ENCODE results near the gene ARFGAP2.

- TF ChIP-seq LEF1 (IDR thresholded peaks at IDR 0.05; ENCODE audit: borderline replicate concordance), result no peak
- no peak for TF ChIP-seq FOXA1 (IDR thresholded peaks at IDR 0.05)
- TF ChIP-seq FOXK2 (IDR thresholded peaks at IDR 0.05), result no peak
- TF ChIP-seq HDGF (IDR thresholded peaks at IDR 0.05; ENCODE audit: borderline replicate concordance), result no peak
- no peak for TF ChIP-seq CTBP1 (IDR thresholded peaks at IDR 0.05; ENCODE audit: borderline replicate concordance)
- no peak for TF ChIP-seq NFRKB (IDR thresholded peaks at IDR 0.05)
- TF ChIP-seq SUZ12 (IDR thresholded peaks at IDR 0.05), result no peak
- TF ChIP-seq TARDBP (IDR thresholded peaks at IDR 0.05), result no peak
- TF ChIP-seq FOXM1 (IDR thresholded peaks at IDR 0.05; ENCODE audit: borderline replicate concordance), result no peak
- no peak for TF ChIP-seq ARNT (IDR thresholded peaks at IDR 0.05)
- no peak for TF ChIP-seq ZNF384 (IDR thresholded peaks at IDR 0.05)
Observed at GRCh38 chr11:47171061-47171838, 5.4 kb downstream of the ARFGAP2 start.

Data from HEK293T (cell line).